NK-92 treated with Interleukin-12 subunit alpha and Interleukin-12 subunit beta, amount 100 ng/mL, for 24 hours (cell line): Measurements from ENCODE around the gene PLOD1.
"Not testable (repeated sequence)": the region's sequence is repeated elsewhere in the genome, so short reads cannot be mapped to it uniquely, and the experiment has no call there.

Source experiments
- DNase-seq: peaks from one replicate; lab custom pipeline; 2025; lab: John Stamatoyannopoulos, UW

Gene PLOD1

GRCh38 chr1:11934302-11935056, at the start of gene PLOD1:
Gene PLOD1 (plus strand): TSS chr1:11934717. CDS start chr1:11934780, 63 bp downstream.
- peak; percentile 80 for DNase-seq

DNA sequence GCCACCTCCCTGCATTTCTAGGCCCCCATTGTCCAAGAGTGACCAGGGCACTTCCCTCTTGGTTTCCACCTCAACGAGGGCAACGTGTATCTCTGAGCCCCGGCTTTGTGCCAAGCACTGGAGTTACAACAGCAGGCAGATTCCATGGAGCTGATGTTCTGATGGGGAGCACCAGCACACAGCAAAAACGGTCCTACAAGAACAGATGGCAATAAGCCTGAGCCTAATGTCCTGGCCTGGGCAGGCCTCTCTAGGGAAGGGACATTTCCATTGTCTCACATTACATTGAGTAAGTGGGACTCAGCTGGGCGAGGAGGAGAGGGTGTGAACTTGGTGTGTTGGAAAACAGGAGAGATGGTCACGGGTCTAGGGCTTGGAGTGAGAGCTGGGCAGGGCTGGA, 48.6 kb upstream of the PLOD1 start:
- no peak for DNase-seq

DNA sequence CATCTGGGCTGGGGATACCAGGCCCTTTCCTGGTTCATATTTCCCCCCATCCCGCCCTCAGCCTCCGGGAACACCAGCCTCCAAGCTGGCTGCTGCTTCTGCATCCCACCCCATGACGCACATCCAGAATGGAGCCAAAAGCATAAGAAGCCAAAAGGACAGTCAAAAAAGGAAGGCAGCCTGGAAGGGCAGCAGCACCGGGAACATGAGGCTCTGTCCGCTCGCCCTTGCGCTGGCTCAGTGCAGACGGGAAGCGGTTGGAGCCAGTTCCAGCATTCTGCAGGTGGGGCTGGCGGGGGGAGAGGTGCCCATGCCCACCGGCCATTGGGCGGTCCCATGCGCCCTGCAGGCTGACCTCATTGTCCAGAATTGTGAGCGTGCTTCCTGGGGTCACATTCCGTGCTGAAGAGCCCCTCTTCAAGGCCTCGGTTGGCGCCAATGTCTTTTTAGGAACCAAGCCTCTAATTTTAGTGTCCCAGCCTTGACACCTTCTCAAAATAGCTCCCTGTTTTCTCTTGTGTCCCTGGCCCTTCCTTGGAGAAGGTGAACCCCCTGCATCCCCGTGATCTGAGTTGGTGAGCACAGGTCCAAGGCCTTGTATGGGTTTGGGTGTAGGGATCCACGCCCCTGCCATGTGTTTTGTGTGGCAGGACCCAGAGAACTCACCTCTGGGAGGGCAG, 47.4 kb upstream of the PLOD1 start:
- no peak for DNase-seq

DNA sequence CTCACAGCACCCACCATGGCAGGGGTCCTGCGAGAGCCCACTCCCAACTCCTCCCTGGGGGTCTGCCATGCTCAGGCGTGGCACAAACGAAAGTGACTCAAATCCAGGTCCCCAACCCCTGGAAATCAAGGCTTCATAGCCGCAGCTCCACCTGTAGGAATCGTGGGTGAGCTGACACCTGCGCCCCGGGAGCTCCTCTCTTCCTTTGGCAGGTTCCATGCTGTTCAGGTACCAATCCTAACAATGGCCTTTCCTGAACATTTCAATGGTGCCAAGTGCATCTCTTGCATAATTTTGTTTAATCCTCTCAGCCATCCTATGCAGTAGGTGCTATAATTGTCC, 46.9 kb upstream of the PLOD1 start:
- no peak for DNase-seq

DNA sequence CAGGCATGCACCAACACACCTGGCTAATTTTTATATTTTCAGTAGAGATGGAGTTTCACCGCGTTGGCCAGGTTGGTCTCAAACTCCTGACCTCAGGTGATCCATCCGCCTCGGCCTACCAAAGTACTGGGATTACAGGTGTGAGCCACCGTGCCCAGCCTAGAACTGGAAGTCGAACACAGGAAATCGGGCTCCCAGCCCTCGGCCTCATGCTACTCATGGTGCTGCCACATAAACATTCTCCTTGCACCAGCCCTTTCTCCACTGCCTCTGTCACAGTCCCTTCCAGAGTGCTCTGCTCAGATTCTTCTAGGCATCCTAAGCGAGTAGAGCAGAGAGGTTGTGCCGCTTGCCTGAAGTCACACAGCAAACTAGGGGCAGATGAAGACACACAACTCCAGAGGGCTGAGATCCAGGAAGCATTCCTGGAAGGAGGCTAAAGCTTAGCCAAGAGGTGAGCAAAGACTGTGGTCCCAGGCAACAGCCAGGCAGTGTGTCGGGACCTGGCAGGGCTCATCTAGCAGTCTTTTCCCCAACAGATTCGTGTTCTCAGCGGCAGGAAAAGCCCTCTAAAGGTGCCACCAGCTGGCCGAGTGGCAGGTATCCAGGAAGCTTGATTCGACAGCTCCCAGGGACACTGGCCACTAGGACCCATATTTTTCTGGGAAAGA, 46.2 kb upstream of the PLOD1 start:
- DNase-seq: no peak

DNA sequence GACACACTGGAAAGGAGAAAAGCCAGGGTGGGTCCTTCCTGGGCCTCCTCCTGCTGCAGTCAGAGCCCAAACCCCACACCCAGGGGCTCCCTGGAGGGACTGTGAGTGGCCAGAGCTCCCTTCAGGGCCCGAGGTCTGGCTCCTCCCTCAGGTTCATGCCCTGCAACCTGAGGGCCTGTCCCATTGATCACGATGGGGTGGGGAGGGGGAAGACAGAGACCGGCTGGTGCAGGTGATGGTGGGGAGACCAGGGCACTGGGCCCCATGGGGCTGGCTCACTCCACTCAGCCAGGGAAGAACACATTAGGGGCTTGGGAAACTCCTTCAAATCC, 45.7 kb upstream of the PLOD1 start:
- DNase-seq: no peak

DNA sequence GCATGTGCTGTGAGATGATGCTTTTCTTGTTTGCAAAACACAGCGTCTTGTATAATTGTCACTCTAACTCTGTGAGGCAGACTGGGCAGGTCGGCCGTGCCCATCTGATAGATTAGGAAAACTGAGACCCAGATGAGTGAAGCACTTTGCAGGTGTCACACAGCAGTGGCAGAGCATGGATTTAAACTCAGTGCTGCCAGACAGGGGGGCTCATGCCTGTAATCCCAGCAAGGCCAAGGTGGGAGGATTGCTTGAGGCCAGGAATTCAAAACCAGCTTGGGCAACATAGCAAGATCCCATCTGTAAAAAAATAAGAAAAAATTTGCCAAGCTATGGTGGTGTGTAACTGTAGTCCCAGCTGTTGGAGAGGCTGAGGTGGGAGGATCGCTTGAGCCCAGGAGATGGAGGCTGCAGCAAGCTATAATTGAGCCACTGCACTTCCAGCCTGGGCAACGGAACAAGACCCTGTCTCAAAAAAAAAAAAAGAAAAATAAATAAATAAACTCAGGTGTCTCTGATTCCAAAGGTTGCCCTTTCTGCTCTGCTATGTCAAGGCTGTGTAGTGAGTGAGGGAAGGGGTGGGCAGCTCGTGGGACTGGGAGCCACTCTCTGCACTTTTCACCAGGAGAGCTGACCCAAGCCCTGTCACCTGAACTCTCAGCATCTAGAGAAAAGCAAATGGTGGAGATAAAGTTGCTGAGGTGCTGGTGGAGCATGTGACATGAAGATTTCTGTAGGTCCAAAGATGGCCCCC, 42.9 kb upstream of the PLOD1 start:
- no peak for DNase-seq

DNA sequence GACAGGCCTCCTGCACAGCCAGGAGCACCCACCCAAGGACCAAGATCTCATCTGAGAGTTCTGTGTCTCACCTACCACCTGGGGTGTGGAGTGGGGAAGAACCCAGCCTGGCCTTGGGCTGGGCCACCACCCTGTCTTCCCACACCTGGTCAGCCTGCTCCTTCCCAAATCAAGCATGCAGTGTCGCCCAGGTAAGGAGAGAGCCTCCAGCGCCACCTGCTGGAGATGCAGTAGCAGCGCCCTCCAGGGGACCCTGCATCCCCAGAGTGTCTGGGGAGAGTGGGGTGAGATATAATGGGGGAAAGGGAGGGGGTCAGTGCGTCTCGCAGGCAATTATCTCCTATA, 40.6 kb upstream of the PLOD1 start:
- peak; percentile 42 for DNase-seq

DNA sequence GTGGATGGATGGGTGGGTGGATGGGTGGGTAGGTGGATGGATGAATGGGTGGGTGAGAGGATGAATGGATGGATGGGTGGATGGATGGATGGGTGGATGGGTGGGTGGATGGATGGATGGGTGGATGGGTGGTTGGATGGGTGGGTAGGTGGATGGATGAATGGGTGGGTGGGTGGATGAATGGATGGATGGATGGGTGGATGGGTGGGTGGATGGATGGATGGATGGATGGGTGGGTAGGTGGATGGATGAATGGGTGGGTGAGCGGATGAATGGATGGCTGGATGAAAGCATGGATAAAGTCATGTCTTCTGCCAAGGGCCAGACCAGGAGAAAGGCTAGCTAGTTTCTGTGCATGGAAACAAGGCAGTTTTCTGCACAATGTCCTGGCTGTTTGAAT, 40.0 kb upstream of the PLOD1 start:
- DNase-seq: not testable (repeated sequence)

DNA sequence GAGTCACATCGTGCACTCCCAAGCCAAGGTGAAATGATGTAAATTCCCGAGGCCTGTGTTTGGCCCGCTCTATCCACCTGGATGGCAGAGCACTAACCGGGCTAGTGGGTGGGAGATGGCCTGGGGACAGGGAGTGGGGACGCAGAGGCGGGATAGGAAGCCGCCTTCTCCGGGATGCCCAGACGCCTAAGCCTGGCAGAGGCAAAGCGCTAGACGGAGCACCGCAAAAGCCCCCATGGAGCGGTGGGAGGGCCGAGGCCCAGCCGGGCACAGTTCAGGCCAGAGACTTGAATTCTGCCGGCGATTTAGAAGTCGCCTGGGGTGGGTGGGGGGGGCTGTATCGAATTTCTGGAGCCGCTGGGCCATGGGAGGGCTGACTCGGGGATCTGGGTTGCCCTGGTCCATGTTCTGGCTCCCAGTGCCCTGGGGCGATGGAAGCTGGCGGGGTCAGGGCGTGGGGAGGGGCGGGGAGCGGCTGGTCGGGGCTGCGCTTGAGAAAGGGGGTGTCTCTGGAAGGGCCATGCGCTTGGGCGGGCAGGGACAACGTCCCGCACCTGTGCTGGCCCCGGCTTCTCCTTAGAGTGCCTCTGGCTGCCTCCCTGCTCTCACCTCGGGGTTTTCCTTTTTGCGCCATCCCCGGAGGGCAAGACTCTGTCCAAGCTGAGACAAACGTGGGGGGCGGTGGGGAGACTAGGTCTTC, 36.3 kb upstream of the PLOD1 start:
- no peak for DNase-seq

DNA sequence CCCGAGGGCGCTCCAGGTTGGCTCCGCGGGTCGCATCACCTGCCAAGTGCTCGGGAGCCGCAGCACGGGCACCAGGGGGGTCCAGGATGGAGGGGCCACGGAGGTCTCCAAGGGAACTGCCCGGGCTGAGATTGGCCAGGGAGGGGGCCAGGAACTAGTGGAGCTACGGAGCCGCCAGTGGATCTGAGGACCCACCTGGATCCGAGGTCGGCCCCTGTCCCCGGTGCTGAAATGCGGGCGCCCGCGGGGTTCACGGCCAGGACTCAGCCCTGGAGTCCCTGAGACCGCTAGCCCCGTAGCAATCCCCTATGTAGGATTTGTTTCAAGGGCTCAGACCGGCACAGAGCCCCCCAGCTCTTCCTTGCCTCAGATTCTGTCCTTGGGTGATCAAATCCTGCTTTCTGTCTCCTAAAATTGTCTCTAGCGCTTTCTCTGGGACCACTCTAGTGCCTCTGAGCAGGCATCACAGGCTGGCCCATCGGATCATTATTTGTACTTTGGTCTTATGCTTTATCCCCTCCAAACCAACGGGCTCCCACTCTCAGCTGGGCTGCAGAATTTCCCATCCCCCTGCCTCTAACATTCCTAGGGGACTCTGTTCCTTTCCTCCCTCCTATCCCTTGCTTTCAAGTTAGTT, 35.6 kb upstream of the PLOD1 start:
- DNase-seq: no peak

DNA sequence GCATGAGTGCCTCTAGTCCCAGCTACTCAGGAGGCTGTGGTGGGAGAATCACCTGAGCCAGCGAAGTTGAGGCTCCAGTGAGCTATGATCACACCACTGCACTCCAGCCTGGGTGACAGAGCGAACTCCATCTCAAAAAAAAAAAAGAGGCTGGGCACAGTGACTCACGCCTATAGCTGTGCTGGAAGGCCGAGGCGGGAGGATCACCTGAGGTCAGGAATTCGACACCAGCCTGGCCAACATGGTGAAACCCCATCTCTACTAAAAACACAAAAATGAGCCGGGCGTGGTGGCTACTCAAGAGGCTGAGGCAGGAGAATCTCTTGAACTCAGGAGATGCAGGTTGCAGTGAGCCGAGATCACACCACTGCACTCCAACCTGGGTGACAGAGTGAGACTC, 33.1 kb upstream of the PLOD1 start:
- not testable (repeated sequence) for DNase-seq

DNA sequence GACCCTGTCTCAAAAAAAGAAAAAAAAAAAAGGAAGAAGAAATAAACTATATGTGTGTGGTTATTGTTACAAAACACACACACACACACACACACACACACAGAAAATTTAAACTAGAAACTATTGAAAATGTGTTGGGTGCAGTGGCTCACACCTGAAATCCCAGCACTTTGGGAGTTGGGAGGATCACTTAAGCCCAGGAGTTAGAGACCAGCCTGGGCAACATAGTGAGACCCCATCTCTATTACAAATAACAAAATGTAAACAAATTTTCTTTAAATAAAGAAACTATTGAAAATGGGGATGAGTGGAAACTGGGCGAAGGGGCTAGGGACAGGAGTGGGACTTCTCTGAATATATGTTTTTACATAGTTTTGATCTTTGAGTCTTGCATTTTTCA, 31.3 kb upstream of the PLOD1 start:
- DNase-seq: no peak

- DNase-seq: not testable (repeated sequence)
These were observed 30.4 kb upstream of the PLOD1 start for GRCh38 chr1:11904156-11904555.

DNA sequence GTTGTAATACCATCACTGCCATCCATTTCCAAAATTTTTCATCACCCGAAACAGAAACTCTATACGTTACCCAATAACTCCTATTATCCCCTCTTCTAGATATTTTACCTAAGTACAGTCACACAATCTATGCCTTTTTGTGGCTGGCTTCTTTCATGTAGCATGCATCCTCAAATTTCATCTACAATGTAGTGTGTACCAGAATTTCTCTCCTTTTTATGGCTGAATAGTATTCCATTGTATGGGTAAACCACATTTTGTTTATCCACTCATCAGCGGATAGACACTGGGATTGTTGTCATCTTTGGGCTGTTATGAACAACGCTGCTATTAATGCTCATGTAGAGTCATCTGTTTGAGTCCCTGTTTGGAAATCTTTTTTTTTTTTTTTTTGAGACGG, 29.5 kb upstream of the PLOD1 start:
- no peak for DNase-seq

GRCh38 chr1:11906870-11907269, 27.6 kb upstream of the PLOD1 start:
- DNase-seq: no peak

DNA sequence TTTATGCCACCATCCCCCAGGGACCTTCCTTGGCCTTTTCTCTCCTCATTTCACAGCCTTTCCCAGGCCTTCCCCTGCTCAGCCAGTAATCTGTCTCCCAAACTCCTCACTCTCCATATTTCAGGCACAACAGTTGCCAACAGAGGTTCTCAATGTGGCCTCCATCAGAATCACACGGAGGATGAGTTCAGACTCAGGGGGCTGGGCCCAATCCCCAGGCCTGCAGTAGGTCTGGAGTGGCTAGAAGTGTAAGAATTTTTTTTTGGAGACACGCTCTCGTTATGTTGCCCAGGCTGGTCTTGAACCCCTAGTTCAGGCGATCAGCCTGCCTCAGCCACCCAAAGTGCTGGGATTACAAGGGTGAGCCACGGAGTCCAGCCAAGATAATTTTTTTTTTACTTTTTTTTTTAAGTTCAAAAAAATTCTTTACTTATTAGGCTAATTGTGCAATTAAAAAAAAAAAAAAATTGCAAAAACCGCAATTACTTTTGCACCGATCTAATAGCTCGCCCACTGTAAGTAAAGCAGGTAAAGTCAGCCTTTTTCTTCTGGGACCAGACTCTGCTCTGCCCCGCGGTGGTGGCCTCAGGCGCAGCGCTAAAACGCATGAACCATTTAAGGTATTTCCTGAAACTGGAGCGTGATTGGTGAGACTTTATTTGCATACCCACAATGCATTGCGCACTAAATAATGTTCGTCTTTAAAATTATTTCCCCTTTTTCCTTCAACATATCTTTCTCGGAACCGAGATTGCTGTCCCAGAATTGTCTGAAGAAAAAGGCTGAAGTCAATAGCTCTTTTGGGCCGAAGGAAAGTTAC, 27.0 kb upstream of the PLOD1 start:
- peak; percentile 80 for DNase-seq

DNA sequence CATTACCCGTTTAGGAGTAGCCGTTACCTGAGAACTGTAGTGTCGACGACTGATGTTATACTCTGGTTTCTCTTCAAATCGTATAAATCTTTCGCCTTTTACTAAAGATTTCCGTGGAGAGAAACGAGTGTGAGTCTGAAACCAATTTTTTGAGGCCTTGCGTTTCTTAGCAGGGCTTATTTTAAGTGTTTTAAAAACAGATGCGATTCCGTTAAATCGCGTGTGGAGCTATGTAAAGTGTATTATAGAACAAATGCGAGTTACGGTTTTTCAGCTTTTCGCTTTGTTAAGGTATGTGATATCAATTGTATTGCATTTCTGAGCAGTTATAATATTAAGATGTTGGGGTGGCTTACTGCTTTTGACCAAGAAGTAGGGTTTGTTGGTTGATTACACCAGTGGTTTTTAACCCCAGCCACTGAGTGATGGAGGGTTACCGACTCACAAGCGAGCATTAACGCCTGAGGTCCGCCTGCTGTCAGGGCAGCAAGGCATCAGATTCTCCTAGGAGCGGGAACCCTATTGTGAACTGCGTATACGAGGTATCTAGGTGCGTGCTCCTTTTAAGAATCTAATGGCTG, 26.3 kb upstream of the PLOD1 start:
- DNase-seq: peak; percentile 85

- not testable (repeated sequence) for DNase-seq
These were observed 23.6 kb upstream of the PLOD1 start for GRCh38 chr1:11910914-11911228.

DNA sequence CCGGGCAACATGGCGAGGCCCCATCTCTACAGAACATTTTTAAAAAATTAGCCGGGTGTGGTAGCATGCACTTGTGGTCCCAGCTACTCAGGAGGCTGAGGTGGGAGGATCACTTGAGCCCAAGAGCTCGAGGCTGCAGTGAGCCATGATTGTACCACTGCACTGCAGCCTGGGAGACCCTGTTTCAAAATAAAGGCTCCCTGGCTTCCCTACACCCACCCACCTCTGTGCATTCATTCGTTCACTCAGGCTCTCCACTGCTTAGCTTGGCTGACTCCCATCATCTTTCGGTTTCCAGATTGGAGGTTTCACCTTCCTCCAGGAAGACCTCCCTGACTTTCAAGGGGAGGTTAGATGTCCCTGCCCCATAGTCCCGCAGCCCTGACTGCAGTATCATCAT, 22.5 kb upstream of the PLOD1 start:
- DNase-seq: no peak
